ENCODE measurements around the gene CTDSPL2. TPM values are rescaled to one million over a fixed set of nuclear protein-coding genes. Genes with fewer than 3 reads are reported as not detected.

CTDSPL2 gene
- total and polyA plus RNA-seq, 2 donors (not counting 3 experiments of a cell fraction or from before 2014, with no cell fraction given) = 12.2 to 55.1 TPM

DNA sequence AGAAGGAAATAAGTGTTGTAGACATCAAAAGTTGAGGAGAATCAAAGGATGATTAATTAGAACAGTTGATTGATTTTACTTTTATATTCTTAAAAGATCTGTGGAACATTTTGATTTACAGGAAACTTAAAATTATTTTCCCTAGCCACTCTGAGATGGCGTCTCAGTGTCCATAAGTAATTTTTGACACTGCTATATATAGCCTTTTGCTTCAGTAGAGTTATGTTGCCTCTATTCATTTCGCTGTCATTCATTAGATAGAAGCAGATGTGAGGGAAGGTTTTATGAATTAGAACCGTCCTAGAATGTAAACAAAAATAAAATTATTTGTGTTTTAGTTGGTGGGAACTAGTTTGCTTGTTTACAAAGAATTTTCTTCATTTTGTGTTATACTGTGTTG, 58.5 kb downstream of the CTDSPL2 start:
- Histone ChIP-seq H3K36me3 (ENCODE audit: control insufficient read depth in 2 of 2, extremely low read depth in 1 of 2, insufficient read depth in 2 of 2, low read length in 2 of 2) (peaks cover 0 to 5% of the 10 kb centered on the region in 2 experiments), H3K9ac (replicated peaks; ENCODE audit: extremely low read depth, insufficient read depth, low read length) (no peak overlapping the region), H2AFZ (ENCODE audit: low read depth, low read length) (no peak overlapping the region), H4K20me1 (replicated peaks; ENCODE audit: control insufficient read depth, extremely low read depth, insufficient read depth, low read length) (no peaks in the 10 kb centered on the region), H3K4me2 (ENCODE audit: insufficient read depth, low read length) (no peak overlapping the region), H3K9me3 (replicated peaks; ENCODE audit: control insufficient read depth, insufficient read depth, low read length) (no peaks in the 10 kb centered on the region), H3K27ac (ENCODE audit: insufficient read depth, low read depth, low read length) (no peak overlapping the region), H3K79me2 (ENCODE audit: control insufficient read depth, insufficient read depth, low read length) (peaks cover 13% of the 10 kb centered on the region), H3K4me1 (ENCODE audit: control insufficient read depth, extremely low read depth, insufficient read depth, low read length) (peaks cover 12% of the 10 kb centered on the region), H3K27me3 (ENCODE audit: control insufficient read depth in 2 of 2, insufficient read depth in 2 of 2, low read length in 2 of 2) (no peaks in the 10 kb centered on the region), H3K4me3 (replicated peaks in 1 of 3; ENCODE audit: insufficient read depth in 1 of 3, low read depth in 1 of 3, low read length in 3 of 3) (no peak overlapping the region), H3K9me1 (replicated peaks; ENCODE audit: control insufficient read depth, extremely low read depth, insufficient read depth, low read length) (no peaks in the 10 kb centered on the region)
- no TSS peak for BruUV-seq (replicated peaks)
- no peak for FAIRE-seq
- DNase-seq (ENCODE audit: low read depth, low spot score) = no peak
- ChIA-PET POLR2A (no interaction called here), CTCF (interaction anchor here (2.4 kb wide), 1 partner anchor 15 kb away, joined by 15 read pairs; no protein-coding TSS in a partner anchor)
- no peak for TF ChIP-seq EZH2 (IDR thresholded peaks at IDR 0.05; ENCODE audit: borderline replicate concordance, low read depth, low read length, severe bottlenecking)
- no peak for TF ChIP-seq GATA2 (IDR thresholded peaks at IDR 0.05; ENCODE audit: insufficient read depth, insufficient read length, low read depth, low read length)
- no peak for TF ChIP-seq POLR2AphosphoS5 (IDR thresholded peaks at IDR 0.05; ENCODE audit: insufficient read depth, low read depth, low read length)
- TF ChIP-seq JUN (IDR thresholded peaks at IDR 0.05; ENCODE audit: borderline replicate concordance, insufficient read depth, insufficient read length, low read depth) = no peak
- TF ChIP-seq POLR2A (IDR thresholded peaks at IDR 0.05; ENCODE audit: low read depth, low read length) = no peak
- TF ChIP-seq, protein P1, sequence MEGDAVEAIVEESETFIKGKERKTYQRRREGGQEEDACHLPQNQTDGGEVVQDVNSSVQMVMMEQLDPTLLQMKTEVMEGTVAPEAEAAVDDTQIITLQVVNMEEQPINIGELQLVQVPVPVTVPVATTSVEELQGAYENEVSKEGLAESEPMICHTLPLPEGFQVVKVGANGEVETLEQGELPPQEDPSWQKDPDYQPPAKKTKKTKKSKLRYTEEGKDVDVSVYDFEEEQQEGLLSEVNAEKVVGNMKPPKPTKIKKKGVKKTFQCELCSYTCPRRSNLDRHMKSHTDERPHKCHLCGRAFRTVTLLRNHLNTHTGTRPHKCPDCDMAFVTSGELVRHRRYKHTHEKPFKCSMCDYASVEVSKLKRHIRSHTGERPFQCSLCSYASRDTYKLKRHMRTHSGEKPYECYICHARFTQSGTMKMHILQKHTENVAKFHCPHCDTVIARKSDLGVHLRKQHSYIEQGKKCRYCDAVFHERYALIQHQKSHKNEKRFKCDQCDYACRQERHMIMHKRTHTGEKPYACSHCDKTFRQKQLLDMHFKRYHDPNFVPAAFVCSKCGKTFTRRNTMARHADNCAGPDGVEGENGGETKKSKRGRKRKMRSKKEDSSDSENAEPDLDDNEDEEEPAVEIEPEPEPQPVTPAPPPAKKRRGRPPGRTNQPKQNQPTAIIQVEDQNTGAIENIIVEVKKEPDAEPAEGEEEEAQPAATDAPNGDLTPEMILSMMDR (IDR thresholded peaks at IDR 0.05; ENCODE audit: extremely low read depth in 1 of 2, insufficient read depth in 1 of 2, low read depth in 1 of 2, low read length in 2 of 2) = no peak
- no peak for TF ChIP-seq MAX (IDR thresholded peaks at IDR 0.05; ENCODE audit: insufficient read depth, insufficient read length)
- no peak for TF ChIP-seq FOS (IDR thresholded peaks at IDR 0.05; ENCODE audit: borderline replicate concordance, insufficient read depth, low read length)
- no peak for TF ChIP-seq MYC (IDR thresholded peaks at IDR 0.05; ENCODE audit: low read depth, low read length)
- dilution Hi-C loops (cut with MboI; ENCODE audit: extremely low pct_ligation_motif_present, low sequenced_read_pairs) = no loop called here
- intact Hi-C loops (cut with micrococcal nuclease) = no loop called here
